HepG2 (cell line): ENCODE results near the gene NFE2. TPM values are rescaled to one million over a fixed set of nuclear protein-coding genes. Genes with fewer than 3 reads are reported as not detected.

Experiments
- CENPX ChIP-seq: sonication (generic); formaldehyde crosslinking; IDR thresholded peaks from 2 replicates; pipeline ENCODE4 v1.9.0; 2021; ENCODE audit warnings: mild to moderate bottlenecking, missing genetic modification reagents, moderate library complexity
- FOXK1 ChIP-seq: sonication (generic); formaldehyde crosslinking; IDR thresholded peaks from 2 replicates; pipeline ENCODE4 v1.4.0; 2020; ENCODE audit warnings: low read depth, missing genetic modification reagents, borderline replicate concordance
- GABPB1 ChIP-seq: IDR thresholded peaks from 2 replicates; pipeline ENCODE4 v1.6.1; 2016; ENCODE audit warnings: mild to moderate bottlenecking, missing genetic modification reagents, moderate library complexity, missing compliant biosample characterization
- HOXA3 ChIP-seq: sonication (generic); formaldehyde crosslinking; IDR thresholded peaks from 2 replicates; pipeline ENCODE4 v1.5.0; 2020; ENCODE audit warnings: missing genetic modification reagents
- KAT7 ChIP-seq: IDR thresholded peaks from 2 replicates; pipeline ENCODE4 v1.6.1; 2018; ENCODE audit warnings: borderline replicate concordance, missing compliant biosample characterization
- RARA ChIP-seq: IDR thresholded peaks from 2 replicates; pipeline ENCODE4 v1.6.1; 2016; ENCODE audit warnings: missing genetic modification reagents, missing compliant biosample characterization
- RBM22 ChIP-seq: fragments of 200-400 bp; formaldehyde crosslinking; optimal IDR thresholded peaks from 2 replicates; pipeline ENCODE3; 2017; ENCODE audit warnings: mild to moderate bottlenecking, low read length, moderate library complexity
- RBM39 ChIP-seq: fragments of 200-400 bp; formaldehyde crosslinking; IDR thresholded peaks from one replicate; pipeline ENCODE4 v1.6.1; 2018; ENCODE audit warnings: antibody characterized with exemption, mild to moderate bottlenecking, low read depth, low read length; ENCODE audit not compliant: poor library complexity, severe bottlenecking
- STAT5B ChIP-seq: sonication (generic); formaldehyde crosslinking; IDR thresholded peaks from 2 replicates; pipeline ENCODE4 v1.4.0; 2020; ENCODE audit warnings: missing genetic modification reagents
- TRIM24 ChIP-seq: sonication (generic); formaldehyde crosslinking; IDR thresholded peaks from 2 replicates; pipeline ENCODE4 v1.8.0; 2022; ENCODE audit warnings: mild to moderate bottlenecking, missing genetic modification reagents
- ZBTB7B ChIP-seq: sonication (generic); formaldehyde crosslinking; IDR thresholded peaks from 2 replicates; pipeline ENCODE4 v1.4.0; 2020; ENCODE audit warnings: missing genetic modification reagents
- ZNF274 ChIP-seq: sonication (generic); formaldehyde crosslinking; IDR thresholded peaks from 2 replicates; pipeline ENCODE4 v1.5.1; 2020; ENCODE audit warnings: mild to moderate bottlenecking, missing genetic modification reagents
- ZNF746 ChIP-seq: sonication (generic); formaldehyde crosslinking; IDR thresholded peaks from 2 replicates; pipeline ENCODE4 v1.8.0; 2022; ENCODE audit warnings: mild to moderate bottlenecking, missing genetic modification reagents
- ZNF816 ChIP-seq: sonication (generic); formaldehyde crosslinking; IDR thresholded peaks from 2 replicates; pipeline ENCODE4 v1.8.0; 2022; ENCODE audit warnings: missing genetic modification reagents, mild to moderate bottlenecking, borderline replicate concordance
- ZNF850 ChIP-seq: sonication (generic); formaldehyde crosslinking; conservative IDR thresholded peaks from 2 replicates; pipeline ENCODE4 v1.9.0; 2021; ENCODE audit warnings: mild to moderate bottlenecking, missing genetic modification reagents
- ZNF891 ChIP-seq: sonication (generic); formaldehyde crosslinking; IDR thresholded peaks from 2 replicates; pipeline ENCODE4 v1.5.0; 2020; ENCODE audit warnings: mild to moderate bottlenecking, missing genetic modification reagents
- ZSCAN9 ChIP-seq: IDR thresholded peaks from 2 replicates; pipeline ENCODE4 v1.6.1; 2016; ENCODE audit warnings: borderline replicate concordance
- polyA plus RNA-seq, 8 experiments: library from polyadenylated mRNA; depleted of rRNA in 3 of 8; stranded (reverse) in 7 of 8; unstranded in 1 of 8; fragments of >200 nt; fragmentation: Illumina TruSeq in 4 of 8; extraction: Trizol in 4 of 8; gene quantifications; 2 replicates each; pipeline versions ENCODE4 v1.2.1 to v1.2.3, GENCODE V29; 2011 to 2016; ENCODE audit warnings: low read depth in 4 of 8, missing spikeins in 1 of 8, mixed read lengths in 1 of 8; ENCODE audit not compliant: insufficient read depth in 1 of 8
- total RNA-seq, 5 experiments: library from RNA; depleted of rRNA; stranded (reverse); fragments of >200 nt; fragmentation: Illumina TruSeq; extraction: Trizol; gene quantifications; 2 replicates each; pipeline ENCODE4 v1.2.3, GENCODE V29; 2016; ENCODE audit warnings: low read depth in 1 of 5
- TF ChIP-seq, protein P1 (sequence below): sonication (generic); formaldehyde crosslinking; IDR thresholded peaks from 2 replicates; pipeline ENCODE4 v1.5.0; 2020; ENCODE audit warnings: missing genetic modification reagents
- TF ChIP-seq, protein P2 (sequence below): sonication (generic); formaldehyde crosslinking; IDR thresholded peaks from 2 replicates; pipeline ENCODE4 v1.5.1; 2020; ENCODE audit warnings: mild to moderate bottlenecking, missing genetic modification reagents, moderate library complexity
- TF ChIP-seq, protein P3 (sequence below): sonication (generic); formaldehyde crosslinking; IDR thresholded peaks from 2 replicates; pipeline ENCODE4 v1.4.0; 2020; ENCODE audit warnings: missing genetic modification reagents

NFE2 gene
- total and polyA plus RNA-seq, 2 of the 13 experiments (the other 11 are each of a cell fraction or from before 2014, with no cell fraction given) = 4.5 to 7.8 TPM

DNA sequence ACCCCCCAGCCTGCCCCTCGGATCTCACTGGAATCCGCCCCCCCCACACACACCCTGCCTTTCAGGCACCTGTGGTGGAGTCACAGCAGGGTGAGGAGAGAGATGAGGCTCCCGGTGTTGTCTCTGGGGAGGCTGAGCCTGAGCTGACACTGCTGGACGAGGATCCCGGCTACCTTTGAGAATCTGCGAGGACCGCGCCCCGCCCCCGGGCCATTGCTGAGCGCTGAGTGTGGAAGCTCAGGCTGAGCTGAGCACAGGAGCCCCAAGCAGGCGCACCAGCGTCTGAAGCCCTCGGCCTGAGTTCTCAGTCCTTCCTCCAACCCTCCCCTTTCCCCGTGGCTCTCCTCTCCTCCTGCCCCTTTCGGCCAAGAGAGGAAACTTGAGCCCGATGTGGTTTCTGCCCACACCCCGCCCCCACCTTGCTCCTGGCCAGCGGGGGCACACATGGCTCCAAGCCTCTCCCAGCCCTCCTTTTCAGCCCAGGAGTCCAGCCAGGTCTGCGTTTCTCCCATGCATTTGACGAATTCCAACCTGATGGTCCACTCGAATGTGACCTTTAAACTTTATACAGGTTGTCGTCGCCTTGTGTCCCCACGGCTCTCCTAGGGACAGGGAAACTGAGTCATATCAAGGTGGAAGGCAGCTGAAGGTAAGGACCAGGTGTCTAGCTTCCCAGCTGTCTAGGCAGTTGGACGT is at the start of gene NFE2 (continued):
- TF ChIP-seq ZNF816 (CRISPR knock-in tag) (peak; percentile 72; the same call in 1 of the 2 replicates), RBM22 (peak; percentile 29), TRIM24 (CRISPR knock-in tag) (0 out of 2 replicates have a peak, but pooled peaks have one; percentile 45), ZBTB7B (CRISPR knock-in tag) (peak; percentile 22; the same call in 1 of the 2 replicates), ZNF891 (no peak), STAT5B (CRISPR knock-in tag) (0 out of 2 replicates have a peak, but pooled peaks have one; percentile 10), ZNF850 (CRISPR knock-in tag) (0 out of 2 replicates have a peak, but pooled peaks have one; percentile 53), HOXA3 (CRISPR knock-in tag) (0 out of 2 replicates have a peak, but pooled peaks have one; percentile 26), CENPX (CRISPR knock-in tag) (no peak), FOXK1 (CRISPR knock-in tag) (0 out of 2 replicates have a peak, but pooled peaks have one; percentile 7), ZNF274 (CRISPR knock-in tag) (peak; percentile 61; the same call in 1 of the 2 replicates), RARA (peak; percentile 6), RBM39 (peak; percentile 55), GABPB1 (CRISPR knock-in tag) (peak; percentile 20; the same call in 1 of the 2 replicates), ZNF746 (CRISPR knock-in tag) (no peak; the same call in 1 of the 2 replicates), KAT7 (CRISPR knock-in tag) (no peak), ZSCAN9 (peak; percentile 18; the same call in 1 of the 2 replicates)
- TF ChIP-seq, protein P1, sequence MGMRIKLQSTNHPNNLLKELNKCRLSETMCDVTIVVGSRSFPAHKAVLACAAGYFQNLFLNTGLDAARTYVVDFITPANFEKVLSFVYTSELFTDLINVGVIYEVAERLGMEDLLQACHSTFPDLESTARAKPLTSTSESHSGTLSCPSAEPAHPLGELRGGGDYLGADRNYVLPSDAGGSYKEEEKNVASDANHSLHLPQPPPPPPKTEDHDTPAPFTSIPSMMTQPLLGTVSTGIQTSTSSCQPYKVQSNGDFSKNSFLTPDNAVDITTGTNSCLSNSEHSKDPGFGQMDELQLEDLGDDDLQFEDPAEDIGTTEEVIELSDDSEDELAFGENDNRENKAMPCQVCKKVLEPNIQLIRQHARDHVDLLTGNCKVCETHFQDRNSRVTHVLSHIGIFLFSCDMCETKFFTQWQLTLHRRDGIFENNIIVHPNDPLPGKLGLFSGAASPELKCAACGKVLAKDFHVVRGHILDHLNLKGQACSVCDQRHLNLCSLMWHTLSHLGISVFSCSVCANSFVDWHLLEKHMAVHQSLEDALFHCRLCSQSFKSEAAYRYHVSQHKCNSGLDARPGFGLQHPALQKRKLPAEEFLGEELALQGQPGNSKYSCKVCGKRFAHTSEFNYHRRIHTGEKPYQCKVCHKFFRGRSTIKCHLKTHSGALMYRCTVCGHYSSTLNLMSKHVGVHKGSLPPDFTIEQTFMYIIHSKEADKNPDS (CRISPR knock-in tag) = peak; percentile 69; the same call in 1 of the 2 replicates
- TF ChIP-seq, protein P2, sequence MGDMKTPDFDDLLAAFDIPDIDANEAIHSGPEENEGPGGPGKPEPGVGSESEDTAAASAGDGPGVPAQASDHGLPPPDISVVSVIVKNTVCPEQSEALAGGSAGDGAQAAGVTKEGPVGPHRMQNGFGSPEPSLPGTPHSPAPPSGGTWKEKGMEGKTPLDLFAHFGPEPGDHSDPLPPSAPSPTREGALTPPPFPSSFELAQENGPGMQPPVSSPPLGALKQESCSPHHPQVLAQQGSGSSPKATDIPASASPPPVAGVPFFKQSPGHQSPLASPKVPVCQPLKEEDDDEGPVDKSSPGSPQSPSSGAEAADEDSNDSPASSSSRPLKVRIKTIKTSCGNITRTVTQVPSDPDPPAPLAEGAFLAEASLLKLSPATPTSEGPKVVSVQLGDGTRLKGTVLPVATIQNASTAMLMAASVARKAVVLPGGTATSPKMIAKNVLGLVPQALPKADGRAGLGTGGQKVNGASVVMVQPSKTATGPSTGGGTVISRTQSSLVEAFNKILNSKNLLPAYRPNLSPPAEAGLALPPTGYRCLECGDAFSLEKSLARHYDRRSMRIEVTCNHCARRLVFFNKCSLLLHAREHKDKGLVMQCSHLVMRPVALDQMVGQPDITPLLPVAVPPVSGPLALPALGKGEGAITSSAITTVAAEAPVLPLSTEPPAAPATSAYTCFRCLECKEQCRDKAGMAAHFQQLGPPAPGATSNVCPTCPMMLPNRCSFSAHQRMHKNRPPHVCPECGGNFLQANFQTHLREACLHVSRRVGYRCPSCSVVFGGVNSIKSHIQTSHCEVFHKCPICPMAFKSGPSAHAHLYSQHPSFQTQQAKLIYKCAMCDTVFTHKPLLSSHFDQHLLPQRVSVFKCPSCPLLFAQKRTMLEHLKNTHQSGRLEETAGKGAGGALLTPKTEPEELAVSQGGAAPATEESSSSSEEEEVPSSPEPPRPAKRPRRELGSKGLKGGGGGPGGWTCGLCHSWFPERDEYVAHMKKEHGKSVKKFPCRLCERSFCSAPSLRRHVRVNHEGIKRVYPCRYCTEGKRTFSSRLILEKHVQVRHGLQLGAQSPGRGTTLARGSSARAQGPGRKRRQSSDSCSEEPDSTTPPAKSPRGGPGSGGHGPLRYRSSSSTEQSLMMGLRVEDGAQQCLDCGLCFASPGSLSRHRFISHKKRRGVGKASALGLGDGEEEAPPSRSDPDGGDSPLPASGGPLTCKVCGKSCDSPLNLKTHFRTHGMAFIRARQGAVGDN (CRISPR knock-in tag) = peak; percentile 90
- TF ChIP-seq, protein P3, sequence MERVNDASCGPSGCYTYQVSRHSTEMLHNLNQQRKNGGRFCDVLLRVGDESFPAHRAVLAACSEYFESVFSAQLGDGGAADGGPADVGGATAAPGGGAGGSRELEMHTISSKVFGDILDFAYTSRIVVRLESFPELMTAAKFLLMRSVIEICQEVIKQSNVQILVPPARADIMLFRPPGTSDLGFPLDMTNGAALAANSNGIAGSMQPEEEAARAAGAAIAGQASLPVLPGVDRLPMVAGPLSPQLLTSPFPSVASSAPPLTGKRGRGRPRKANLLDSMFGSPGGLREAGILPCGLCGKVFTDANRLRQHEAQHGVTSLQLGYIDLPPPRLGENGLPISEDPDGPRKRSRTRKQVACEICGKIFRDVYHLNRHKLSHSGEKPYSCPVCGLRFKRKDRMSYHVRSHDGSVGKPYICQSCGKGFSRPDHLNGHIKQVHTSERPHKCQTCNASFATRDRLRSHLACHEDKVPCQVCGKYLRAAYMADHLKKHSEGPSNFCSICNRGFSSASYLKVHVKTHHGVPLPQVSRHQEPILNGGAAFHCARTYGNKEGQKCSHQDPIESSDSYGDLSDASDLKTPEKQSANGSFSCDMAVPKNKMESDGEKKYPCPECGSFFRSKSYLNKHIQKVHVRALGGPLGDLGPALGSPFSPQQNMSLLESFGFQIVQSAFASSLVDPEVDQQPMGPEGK (CRISPR knock-in tag) = peak; percentile 56
